Heart left ventricle (tissue), 16 donors: ENCODE data around the gene BET1L. TPM values are rescaled to one million over a fixed set of nuclear protein-coding genes. Genes with fewer than 3 reads are reported as not detected.

Experiments
- ATAC-seq, 4 donors: fragments of 200-7000 bp; cut with Tn5 transposase; one replicate each; pipeline ENCODE4 v1.9.1; 2020 to 2022; ENCODE audit warnings: moderate library complexity in 4 of 4, mild to moderate bottlenecking in 3 of 4, moderate number of reproducible peaks in 1 of 4
- DNase-seq, 5 donors: peaks; one replicate each; pipeline ENCODE4 v3.0.0-alpha.2; 2020
- H3K27ac ChIP-seq, 12 donors: fragments of 200-600 bp; sonication (generic) in 4 of 12; one replicate each; pipeline versions ENCODE4 v1.5.0 to v1.8.0; 2016 to 2022; ENCODE audit warnings: mild to moderate bottlenecking in 2 of 12
- H3K27me3 ChIP-seq, 9 donors: fragments of 200-600 bp; sonication (generic) in 2 of 9; one replicate each; pipeline versions ENCODE4 v1.5.1 to v1.8.0; 2016 to 2022; ENCODE audit warnings: mild to moderate bottlenecking in 3 of 9
- H3K36me3 ChIP-seq, 9 donors: fragments of 200-600 bp; sonication (generic) in 2 of 9; one replicate each; pipeline versions ENCODE4 v1.5.0 to v1.8.0; 2018 to 2022; ENCODE audit warnings: mild to moderate bottlenecking in 2 of 9
- H3K4me1 ChIP-seq, 12 donors: fragments of 200-600 bp; sonication (generic) in 4 of 12; one replicate each; pipeline versions ENCODE4 v1.5.0 to v1.8.0; 2016 to 2022; ENCODE audit warnings: mild to moderate bottlenecking in 3 of 12
- H3K4me3 ChIP-seq, 12 donors: fragments of 200-600 bp; sonication (generic) in 4 of 12; one replicate each; pipeline versions ENCODE4 v1.5.0 to v1.8.0; 2017 to 2022; ENCODE audit warnings: mild to moderate bottlenecking in 9 of 12, moderate library complexity in 4 of 12
- H3K9me3 ChIP-seq, 12 donors: fragments of 200-600 bp; sonication (generic) in 4 of 12; one replicate each; pipeline versions ENCODE4 v1.5.0 to v1.8.0; 2016 to 2022; ENCODE audit warnings: mild to moderate bottlenecking in 1 of 12
- POLR2A ChIP-seq, 2 donors: fragments of 450-650 bp; IDR thresholded peaks; one replicate each; pipeline ENCODE4 v1.6.1; 2017; ENCODE audit warnings: antibody characterized with exemption in 2 of 2, mild to moderate bottlenecking in 2 of 2, moderate library complexity in 2 of 2
- WGBS, 4 donors: extraction: QIAGEN DNeasy Blood & Tissue Kit in 2 of 4; methylation state at CpG; one replicate each; pipeline versions ENCODE4 v1.1.5 to v1.1.7; 2013 to 2018; 5-methylcytosine and 5-hydroxymethylcytosine counted together
- intact Hi-C, 10 donors: fragments of 100-400 bp; cut with DNase I; formaldehyde crosslinking; loops; one replicate each; pipeline versions ENCODE4 v1.11.1 to v1.14.2; 2022
- polyA plus RNA-seq, 2 donors: library from polyadenylated mRNA; stranded (reverse); fragments of 200-250 nt; gene quantifications; one replicate each; pipeline ENCODE4 v1.2.3, GENCODE V29; 2013
- total RNA-seq, 9 donors: library from RNA; depleted of rRNA in 2 of 9; stranded (reverse); fragments of >200 nt in 2 of 9; fragmentation: NEBNext Ultra II Directional in 3 of 9; extraction: Animal tissue kit (Norgen Biotek cat#: 25700) in 3 of 9; gene quantifications; one replicate each; pipeline versions ENCODE4 v1.1.0 to v1.2.4, GENCODE V29; 2016 to 2023
- TF ChIP-seq, protein P1 (sequence below), 12 donors: fragments of 200-600 bp; sonication (generic) in 4 of 12; IDR thresholded peaks; one replicate each; pipeline versions ENCODE4 v1.5.0 to v1.8.0; 2018 to 2022; ENCODE audit warnings: antibody characterized with exemption in 12 of 12, mild to moderate bottlenecking in 5 of 12
- donor health status: ischemic (EF 13 %, LVEDD 7.1; RV severe dilation, severe dysfunction).
- donor health status: healthy with polysubstance abuse.
- donor health status: DM: no; HTN: yes; CAD: no.
- donor health status: DM: no; HTN: no; CAD: no.
- donor health status: ischemic (EF 25% LVEDD 6.9; RV normal size, moderate dysfunction).
- donor health status: ischemic (EF 25% LVEDD 5.7; RV mildly dilated, moderate dysfunction).
- donor health status: healthy.
- donor health status: DM: yes; HTN: yes; CAD: no.
- donor health status: ischemic (EF 35%, LVEDD 5.7; RV mildly dilated, moderate dysfunction).
- donor health status: nonischemic (EF 11% LVEDD 7.7; RV severe dilation, severe dysfunction).
- donor health status: DM: yes; HTN: yes; CAD: no.
- donor health status: PGD.
- donor health status: ischemic (EF 29% LVEDD 5.4; RV normal size, mild dysfunction).
- donor health status: nonischemic (EF 23%, LVEDD 6.1; RV moderate dilation, normal function).

The BET1L gene
- total and polyA plus RNA-seq, 11 donors, result 12.9 to 32.2 (median 20.9) TPM

DNA sequence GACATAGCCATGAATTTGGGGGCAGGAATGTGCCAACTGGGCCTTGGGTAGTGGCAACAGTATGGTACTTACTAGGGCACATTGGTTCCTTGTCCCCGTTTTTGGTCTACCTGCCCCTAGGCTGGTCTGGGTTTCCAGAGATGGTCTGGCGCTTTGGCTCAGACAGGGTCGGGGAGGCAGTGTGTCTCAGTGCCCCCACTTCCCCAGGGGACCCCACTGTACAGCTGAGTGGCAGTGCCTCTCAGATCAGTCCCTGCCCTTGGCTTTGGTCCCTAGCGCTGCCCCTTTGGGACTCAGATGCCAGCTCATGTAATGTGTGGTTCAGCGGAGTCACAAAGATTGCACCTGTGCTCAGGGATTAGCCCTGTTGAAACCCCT, 3.6 kb upstream of the BET1L start:
- peaks cover 13 to 36% (median 26%) of the 10 kb centered on the region in 12 donors for H3K4me1 ChIP-seq
- DNase-seq (no peak), ATAC-seq (no peak)
- peaks cover 0 to 66% (median 63%) of the 10 kb centered on the region in 9 donors for H3K36me3 ChIP-seq
- H3K27ac ChIP-seq, result no peak overlapping the region
- no peak overlapping the region for H3K4me3 ChIP-seq
- H3K27me3 ChIP-seq, result no peaks in the 10 kb centered on the region
- 81 to 96% (median 92%) methylated on average over 2 to 5 of the region's 5 CpGs for WGBS, 4 donors
- intact Hi-C loops, result loop anchor here in 2 of 10 donors (2.0 to 10.0 kb wide), 2 partner anchors 24 to 154 kb away; partner anchors contain the start of gene B4GALNT4 (in 1 of the 2)
- no peaks in the 10 kb centered on the region for H3K9me3 ChIP-seq
- TF ChIP-seq POLR2A (IDR thresholded peaks at IDR 0.05), result no peak
- TF ChIP-seq, protein P1, sequence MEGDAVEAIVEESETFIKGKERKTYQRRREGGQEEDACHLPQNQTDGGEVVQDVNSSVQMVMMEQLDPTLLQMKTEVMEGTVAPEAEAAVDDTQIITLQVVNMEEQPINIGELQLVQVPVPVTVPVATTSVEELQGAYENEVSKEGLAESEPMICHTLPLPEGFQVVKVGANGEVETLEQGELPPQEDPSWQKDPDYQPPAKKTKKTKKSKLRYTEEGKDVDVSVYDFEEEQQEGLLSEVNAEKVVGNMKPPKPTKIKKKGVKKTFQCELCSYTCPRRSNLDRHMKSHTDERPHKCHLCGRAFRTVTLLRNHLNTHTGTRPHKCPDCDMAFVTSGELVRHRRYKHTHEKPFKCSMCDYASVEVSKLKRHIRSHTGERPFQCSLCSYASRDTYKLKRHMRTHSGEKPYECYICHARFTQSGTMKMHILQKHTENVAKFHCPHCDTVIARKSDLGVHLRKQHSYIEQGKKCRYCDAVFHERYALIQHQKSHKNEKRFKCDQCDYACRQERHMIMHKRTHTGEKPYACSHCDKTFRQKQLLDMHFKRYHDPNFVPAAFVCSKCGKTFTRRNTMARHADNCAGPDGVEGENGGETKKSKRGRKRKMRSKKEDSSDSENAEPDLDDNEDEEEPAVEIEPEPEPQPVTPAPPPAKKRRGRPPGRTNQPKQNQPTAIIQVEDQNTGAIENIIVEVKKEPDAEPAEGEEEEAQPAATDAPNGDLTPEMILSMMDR (IDR thresholded peaks at IDR 0.05), result no peak

DNA sequence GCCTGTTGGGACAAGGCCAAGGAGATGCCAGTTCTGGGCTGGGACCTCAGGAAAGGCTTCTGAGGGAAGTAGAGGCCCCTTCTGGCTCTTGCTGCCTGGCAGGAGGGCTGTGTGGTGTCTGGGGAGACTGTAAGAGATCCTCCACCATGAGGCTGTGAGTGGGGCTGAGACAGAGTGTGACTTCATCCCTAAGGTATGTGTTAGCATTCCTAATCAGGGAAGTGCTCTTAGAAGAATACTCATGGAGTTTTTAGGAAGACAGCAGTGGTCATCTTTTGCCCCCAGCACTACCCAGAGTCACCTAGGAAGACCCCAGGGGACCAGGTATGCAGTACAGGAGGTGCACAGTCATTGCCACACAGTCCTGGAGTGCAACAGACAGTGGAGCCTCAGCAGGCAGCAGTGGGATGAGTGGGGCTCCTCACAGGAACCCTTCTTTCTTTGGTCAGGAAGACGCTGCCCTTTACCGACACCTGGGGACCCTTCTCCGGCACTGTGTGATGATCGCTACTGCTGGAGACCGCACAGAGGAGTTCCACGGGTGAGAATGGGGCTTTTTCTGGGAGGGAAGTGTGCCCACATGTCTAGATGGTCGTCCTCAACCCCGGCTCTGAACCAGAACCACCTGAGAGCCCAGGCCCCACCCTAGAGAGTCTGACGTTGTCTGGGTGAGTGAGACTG, 3.1 kb upstream of the BET1L start:
- intact Hi-C loops, result loop anchor here in 2 of 10 donors (2.0 to 10.0 kb wide), 2 partner anchors 25 to 155 kb away; partner anchors contain the start of gene B4GALNT4 (in 1 of the 2)
- peaks cover 18 to 42% (median 31%) of the 10 kb centered on the region in 12 donors for H3K4me1 ChIP-seq
- peak overlapping the region in 3 of 12 donors; percentile 11 to 97 (median 34) for H3K27ac ChIP-seq
- WGBS, 4 donors, result 83 to 92% (median 88%) methylated on average over 6 to 9 of the region's 9 CpGs
- peaks cover 0 to 65% (median 60%) of the 10 kb centered on the region in 9 donors for H3K36me3 ChIP-seq
- TF ChIP-seq, protein P1 (IDR thresholded peaks at IDR 0.05), result no peak
- TF ChIP-seq POLR2A (IDR thresholded peaks at IDR 0.05), result no peak
- H3K27me3 ChIP-seq, result no peaks in the 10 kb centered on the region
- H3K9me3 ChIP-seq, result no peaks in the 10 kb centered on the region
- ATAC-seq (no peak), DNase-seq (no peak)
- peak overlapping the region in 6 of 12 donors; percentile 75 to 97 (median 88) for H3K4me3 ChIP-seq

DNA sequence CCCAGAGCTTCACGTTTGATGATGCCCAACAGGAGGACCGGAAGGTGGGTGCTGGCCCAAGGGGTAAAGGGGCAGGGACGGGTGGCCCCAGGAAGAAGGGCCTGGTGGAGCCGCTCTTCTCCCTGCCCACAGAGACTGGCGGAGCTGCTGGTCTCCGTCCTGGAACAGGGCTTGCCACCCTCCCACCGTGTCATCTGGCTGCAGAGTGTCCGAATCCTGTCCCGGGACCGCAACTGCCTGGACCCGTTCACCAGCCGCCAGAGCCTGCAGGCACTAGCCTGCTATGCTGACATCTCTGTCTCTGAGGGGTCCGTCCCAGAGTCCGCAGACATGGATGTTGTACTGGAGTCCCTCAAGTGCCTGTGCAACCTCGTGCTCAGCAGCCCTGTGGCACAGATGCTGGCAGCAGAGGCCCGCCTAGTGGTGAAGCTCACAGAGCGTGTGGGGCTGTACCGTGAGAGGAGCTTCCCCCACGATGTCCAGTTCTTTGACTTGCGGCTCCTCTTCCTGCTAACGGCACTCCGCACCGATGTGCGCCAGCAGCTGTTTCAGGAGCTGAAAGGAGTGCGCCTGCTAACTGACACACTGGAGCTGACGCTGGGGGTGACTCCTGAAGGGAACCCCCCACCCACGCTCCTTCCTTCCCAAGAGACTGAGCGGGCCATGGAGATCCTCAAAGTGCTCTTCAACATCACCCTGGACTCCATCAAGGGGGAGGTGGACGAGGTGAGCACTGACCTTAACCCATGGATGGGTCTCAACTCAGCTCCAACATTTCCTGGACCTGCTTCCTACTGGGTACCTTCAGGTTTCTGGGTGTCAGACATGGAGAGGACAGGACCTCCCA, 2.3 kb upstream of the BET1L start:
- DNase-seq (no peak), ATAC-seq (no peak)
- H3K27me3 ChIP-seq, result no peaks in the 10 kb centered on the region
- peak overlapping the region in 11 of 12 donors; percentile 97 to 100 (median 99) for H3K27ac ChIP-seq
- H3K4me1 ChIP-seq, result peaks cover 19 to 47% (median 34%) of the 10 kb centered on the region in 12 donors
- peak overlapping the region; percentile 65 to 100 (median 89) for H3K4me3 ChIP-seq
- peaks cover 0 to 65% (median 60%) of the 10 kb centered on the region in 9 donors for H3K36me3 ChIP-seq
- no peaks in the 10 kb centered on the region for H3K9me3 ChIP-seq
- intact Hi-C loops, result loop anchor here in 9 of 10 donors (2.0 to 10.0 kb wide), 13 partner anchors 25 to 305 kb away; partner anchors contain the start of genes PTDSS2 (in 3 of the 9), RNH1 (in 3 of the 9), B4GALNT4 (in 2 of the 9) and IFITM2 (in 2 of the 9)
- 34 to 51% (median 49%) methylated on average over 21 to 29 of the region's 29 CpGs for WGBS, 4 donors
- no peak for TF ChIP-seq POLR2A (IDR thresholded peaks at IDR 0.05)
- TF ChIP-seq, protein P1 (IDR thresholded peaks at IDR 0.05), result no peak
